ENCODE measurements around the gene KCNJ6.

Gene KCNJ6

DNA sequence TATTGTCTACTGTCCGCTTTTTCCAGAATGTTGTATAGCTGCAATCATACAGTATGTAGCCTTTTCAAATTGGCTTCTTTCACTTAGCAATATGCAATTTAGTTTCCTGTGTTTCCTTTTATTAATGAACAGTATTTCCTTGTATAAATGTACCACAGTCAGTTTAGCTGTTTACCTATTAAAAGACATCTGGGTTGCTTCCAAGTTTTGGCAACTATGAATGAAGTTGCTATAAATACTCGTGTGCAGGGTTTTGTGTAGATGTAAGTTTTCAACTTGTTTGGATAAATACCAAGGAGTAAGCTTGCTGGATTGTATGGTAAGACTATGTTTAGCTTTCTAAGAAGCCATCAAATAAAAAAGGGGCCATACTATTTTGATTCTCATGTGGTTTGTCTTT is 24.4 kb upstream of the KCNJ6 start:
- H3K4me3 ChIP-seq (ENCODE audit: low read depth, low read length), result no peak overlapping the region
- TF ChIP-seq, protein P1, sequence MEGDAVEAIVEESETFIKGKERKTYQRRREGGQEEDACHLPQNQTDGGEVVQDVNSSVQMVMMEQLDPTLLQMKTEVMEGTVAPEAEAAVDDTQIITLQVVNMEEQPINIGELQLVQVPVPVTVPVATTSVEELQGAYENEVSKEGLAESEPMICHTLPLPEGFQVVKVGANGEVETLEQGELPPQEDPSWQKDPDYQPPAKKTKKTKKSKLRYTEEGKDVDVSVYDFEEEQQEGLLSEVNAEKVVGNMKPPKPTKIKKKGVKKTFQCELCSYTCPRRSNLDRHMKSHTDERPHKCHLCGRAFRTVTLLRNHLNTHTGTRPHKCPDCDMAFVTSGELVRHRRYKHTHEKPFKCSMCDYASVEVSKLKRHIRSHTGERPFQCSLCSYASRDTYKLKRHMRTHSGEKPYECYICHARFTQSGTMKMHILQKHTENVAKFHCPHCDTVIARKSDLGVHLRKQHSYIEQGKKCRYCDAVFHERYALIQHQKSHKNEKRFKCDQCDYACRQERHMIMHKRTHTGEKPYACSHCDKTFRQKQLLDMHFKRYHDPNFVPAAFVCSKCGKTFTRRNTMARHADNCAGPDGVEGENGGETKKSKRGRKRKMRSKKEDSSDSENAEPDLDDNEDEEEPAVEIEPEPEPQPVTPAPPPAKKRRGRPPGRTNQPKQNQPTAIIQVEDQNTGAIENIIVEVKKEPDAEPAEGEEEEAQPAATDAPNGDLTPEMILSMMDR (IDR thresholded peaks at IDR 0.05; ENCODE audit: low read depth, low read length, missing control alignments), result no peak
- no peak for DNase-seq (ENCODE audit: low read depth)

DNA sequence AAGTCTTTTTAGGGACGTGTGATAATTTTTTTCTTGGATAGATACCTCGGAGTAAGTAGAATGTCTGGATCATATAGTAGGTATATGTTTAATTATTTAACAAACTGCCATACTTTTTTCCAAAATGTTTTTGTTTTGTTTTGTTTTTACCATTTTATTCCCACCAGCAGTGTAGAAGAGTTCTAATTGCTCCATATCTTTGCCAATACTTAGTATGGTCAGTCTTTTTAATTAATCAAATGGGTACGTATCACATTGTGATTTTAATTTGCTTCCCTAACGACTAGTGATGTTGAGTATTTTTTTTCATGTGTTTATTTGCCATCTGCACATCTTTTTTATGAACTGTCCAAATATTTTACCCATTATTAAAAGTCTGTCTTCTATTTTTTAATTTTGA is 23.6 kb upstream of the KCNJ6 start:
- TF ChIP-seq, protein P1 (IDR thresholded peaks at IDR 0.05; ENCODE audit: low read depth, low read length, missing control alignments), result no peak
- no peak overlapping the region for H3K4me3 ChIP-seq (ENCODE audit: low read depth, low read length)

DNA sequence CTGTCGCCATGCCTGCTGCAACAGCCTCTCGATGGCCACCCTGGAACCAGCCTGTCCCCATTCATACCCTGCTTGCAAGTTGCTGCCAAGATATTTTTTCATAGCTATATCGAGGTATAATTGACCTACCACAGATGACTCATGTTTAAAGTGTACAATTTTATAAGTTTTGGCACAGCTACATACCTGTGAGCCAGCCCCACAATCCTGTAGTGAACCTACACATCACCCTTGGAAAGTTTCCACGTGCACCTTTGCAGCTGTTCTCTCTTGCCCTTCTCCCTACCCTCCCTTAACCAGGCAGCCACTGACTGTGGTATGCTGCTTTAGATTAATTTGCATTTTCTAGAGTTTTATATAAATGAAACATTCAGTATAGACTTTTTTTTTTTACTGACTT is 23.0 kb upstream of the KCNJ6 start:
- no peak for DNase-seq (ENCODE audit: low read depth)
- H3K4me3 ChIP-seq (ENCODE audit: low read depth, low read length), result no peak overlapping the region
- TF ChIP-seq, protein P1 (IDR thresholded peaks at IDR 0.05; ENCODE audit: low read depth, low read length, missing control alignments), result no peak

More for the DNA sequence above, 23.6 kb upstream of the KCNJ6 start:
- no peak for DNase-seq (ENCODE audit: low read depth)

DNA sequence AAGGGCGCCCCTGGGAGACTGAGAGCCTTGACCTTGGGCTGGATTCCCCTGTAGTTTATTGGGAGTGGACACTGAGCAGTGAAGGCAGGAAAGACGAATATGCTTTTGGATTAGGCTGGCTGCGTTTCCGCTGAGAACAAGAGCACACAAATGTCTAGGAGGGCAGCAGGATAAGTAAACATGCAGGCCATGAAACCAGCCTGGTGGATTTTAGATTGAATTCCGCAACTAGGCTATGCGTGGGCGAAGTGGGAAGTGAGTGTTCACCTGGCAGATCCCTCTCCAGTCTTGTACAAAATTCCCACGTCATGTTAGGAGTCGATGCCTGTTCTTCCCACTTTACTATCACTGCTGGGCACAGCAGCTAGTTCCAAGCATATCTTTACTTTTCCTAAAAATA is 21.4 kb upstream of the KCNJ6 start:
- TF ChIP-seq, protein P1 (IDR thresholded peaks at IDR 0.05; ENCODE audit: low read depth, low read length, missing control alignments), result no peak
- H3K4me3 ChIP-seq (ENCODE audit: low read depth, low read length), result no peak overlapping the region
- no peak for DNase-seq (ENCODE audit: low read depth)

DNA sequence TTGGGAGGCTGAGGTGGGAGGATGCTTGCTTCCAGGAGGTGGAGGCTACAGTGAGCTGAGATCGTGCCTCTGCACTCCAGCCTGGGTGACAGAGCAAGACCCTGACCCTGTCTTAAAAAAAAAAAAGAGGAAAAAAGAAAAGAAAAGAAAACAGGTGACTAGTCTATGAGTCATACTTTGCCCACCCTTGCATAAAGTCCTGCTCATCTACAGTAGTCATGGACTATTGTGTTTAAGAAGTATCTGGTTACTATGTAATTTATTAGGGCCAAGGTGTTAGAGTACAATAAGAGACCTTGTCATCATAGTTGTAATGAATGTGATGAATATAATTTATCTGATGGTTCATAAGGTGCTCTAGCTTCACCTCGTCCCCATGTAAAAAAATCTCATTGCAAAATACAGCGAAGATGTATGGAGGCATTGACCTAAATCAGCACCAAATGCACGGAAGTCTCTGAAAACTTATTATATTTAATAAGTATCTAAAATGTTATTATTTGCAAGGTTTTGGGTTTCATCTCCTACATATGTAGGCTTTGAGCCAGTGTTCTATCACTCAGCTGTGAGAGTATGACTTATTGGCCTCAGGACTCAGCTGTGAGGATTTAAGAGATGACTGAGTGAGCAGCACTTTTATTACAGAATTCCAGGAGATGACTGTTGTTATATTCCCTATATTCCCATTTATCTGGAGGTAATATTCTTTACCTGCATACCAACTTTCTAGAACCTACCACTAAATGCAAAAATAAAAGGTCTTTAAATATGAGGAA is 19.9 kb upstream of the KCNJ6 start:
- TF ChIP-seq, protein P1 (IDR thresholded peaks at IDR 0.05; ENCODE audit: low read depth, low read length, missing control alignments), result no peak

DNA sequence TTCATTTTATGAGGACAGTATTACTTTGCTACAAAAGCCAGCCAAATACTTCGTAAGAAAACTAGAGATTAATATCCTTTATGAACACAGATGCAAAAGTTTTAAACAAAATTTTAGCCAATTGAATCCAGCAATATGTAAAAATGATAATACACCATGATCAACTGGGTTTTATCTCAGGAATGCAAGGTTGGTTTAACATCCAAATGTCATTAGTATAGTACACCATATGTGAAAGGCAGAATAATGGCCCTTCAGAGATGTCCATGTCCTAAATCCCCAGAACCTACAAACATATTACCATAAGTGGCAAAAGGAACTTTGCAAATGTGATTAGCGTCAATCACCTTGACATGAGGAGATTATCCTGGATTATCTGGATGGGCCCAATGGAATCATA is 16.7 kb upstream of the KCNJ6 start:
- no peak for DNase-seq (ENCODE audit: low read depth)
- H3K4me3 ChIP-seq (ENCODE audit: low read depth, low read length), result no peak overlapping the region
- TF ChIP-seq, protein P1 (IDR thresholded peaks at IDR 0.05; ENCODE audit: low read depth, low read length, missing control alignments), result no peak

More for the DNA sequence above, 19.9 kb upstream of the KCNJ6 start:
- no peak for DNase-seq (ENCODE audit: low read depth)
- H3K4me3 ChIP-seq (ENCODE audit: low read depth, low read length), result no peak overlapping the region

DNA sequence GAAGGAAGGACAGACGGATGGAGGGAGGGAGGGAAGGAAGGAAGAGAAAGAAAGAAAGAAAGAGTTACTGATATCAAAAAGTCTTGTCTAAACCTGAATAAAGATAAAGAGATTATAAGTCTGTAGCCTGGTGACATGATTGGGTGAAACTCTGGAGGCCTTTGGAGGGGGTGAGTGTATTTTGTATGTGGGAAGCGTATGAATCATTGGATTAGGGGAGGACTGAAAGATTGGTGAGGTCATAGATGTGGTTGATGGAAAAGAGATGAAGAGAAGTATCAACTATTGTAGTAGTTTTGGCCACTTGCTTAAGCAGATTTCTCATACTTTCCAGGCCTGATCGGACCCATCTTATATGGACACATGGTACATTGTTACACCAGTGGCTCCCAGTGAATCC is 11.5 kb upstream of the KCNJ6 start:
- TF ChIP-seq, protein P1 (IDR thresholded peaks at IDR 0.05; ENCODE audit: low read depth, low read length, missing control alignments), result no peak
- no peak for DNase-seq (ENCODE audit: low read depth)
- H3K4me3 ChIP-seq (ENCODE audit: low read depth, low read length), result no peak overlapping the region

Data from GM12864 (cell line).